ENCODE measurements around the gene NOXA1. TPM values are rescaled to one million over a fixed set of nuclear protein-coding genes. Genes with fewer than 3 reads are reported as not detected.

NOXA1 gene
- total and polyA plus RNA-seq, 2 of the 8 experiments (the other 6 are each of a cell fraction or from before 2014, with no cell fraction given), result 0.34 to 0.91 TPM

GRCh38 chr9:137380606-137381005 is 42.6 kb upstream of the NOXA1 start:
- Histone ChIP-seq H2BK5ac (ENCODE audit: low read depth, low read length) (no peak overlapping the region), H2BK20ac (ENCODE audit: low read length) (no peak overlapping the region), H2BK12ac (ENCODE audit: low read depth, low read length) (no peak overlapping the region), H3K14ac (ENCODE audit: insufficient read length) (no peak overlapping the region), H3K56ac (replicated peaks; ENCODE audit: insufficient read length, low read depth, low read length) (no peak overlapping the region), H3K4me3 (ENCODE audit: extremely low read depth in 1 of 4, insufficient read depth in 2 of 4, low read depth in 3 of 4, low read length in 4 of 4) (no peak overlapping the region), H3K27ac (ENCODE audit: low read depth, low read length) (no peak overlapping the region), H4K20me1 (replicated peaks in 1 of 2; ENCODE audit: control insufficient read depth in 1 of 2, insufficient read depth in 2 of 2, low read length in 2 of 2) (peaks cover 0 to 1% of the 10 kb centered on the region in 2 experiments), H2BK120ac (replicated peaks; ENCODE audit: low read depth, low read length) (no peak overlapping the region), H3K18ac (ENCODE audit: extremely low read depth, low read length) (no peak overlapping the region), H3K36me3 (ENCODE audit: control insufficient read depth in 2 of 4, insufficient read depth in 4 of 4, low read length in 3 of 4) (no peaks in the 10 kb centered on the region), H4K5ac (ENCODE audit: insufficient read length, low read depth, low read length) (no peak overlapping the region), H3K27me3 (replicated peaks in 1 of 4; ENCODE audit: control insufficient read depth in 3 of 4, extremely low read depth in 1 of 4, insufficient read depth in 3 of 4, low read length in 3 of 4) (0 out of 7 replicates have a peak, but pooled peaks cover 0 to 2% (median 0%) of the 10 kb centered on the region in 4 experiments), H3K9ac (replicated peaks in 1 of 4; ENCODE audit: extremely low read depth in 1 of 4, low read depth in 3 of 4, low read length in 3 of 4) (no peak overlapping the region), H3K23me2 (ENCODE audit: low read depth, low read length) (no peaks in the 10 kb centered on the region), H3K9me3 (ENCODE audit: insufficient read depth in 2 of 2, low read depth in 1 of 2, low read length in 1 of 2) (no peaks in the 10 kb centered on the region), H3K4me2 (ENCODE audit: insufficient read depth in 1 of 2, low read depth in 2 of 2, low read length in 2 of 2) (no peak overlapping the region), H3K4me1 (replicated peaks in 1 of 4; ENCODE audit: control insufficient read depth in 3 of 4, insufficient read depth in 4 of 4, low read length in 3 of 4) (no peaks in the 10 kb centered on the region; a peak in 1 of 7 replicates), H4K8ac (ENCODE audit: extremely low read depth, insufficient read depth, low read length) (no peak overlapping the region), H2AFZ (ENCODE audit: low read length) (no peak overlapping the region), H4K91ac (replicated peaks; ENCODE audit: insufficient read length, low read length) (no peak overlapping the region), H3K79me1 (ENCODE audit: low read depth, low read length) (no peaks in the 10 kb centered on the region), H3K79me2 (ENCODE audit: control insufficient read depth in 1 of 2, insufficient read depth in 2 of 2, low read length in 2 of 2) (no peaks in the 10 kb centered on the region), H2AK5ac (ENCODE audit: low read depth, low read length) (no peak overlapping the region), H3K4ac (replicated peaks; ENCODE audit: insufficient read length, low read depth, low read length) (no peak overlapping the region), H2BK15ac (ENCODE audit: low read length) (no peak overlapping the region), H3K23ac (ENCODE audit: insufficient read length) (no peak overlapping the region)
- 94% methylated on average over 3 of the region's 7 CpGs; no CpG with 5 or more reads in 1 of the 2 experiments for WGBS, 2 experiments (ENCODE audit: extremely low coverage in 1 of 2, insufficient coverage in 1 of 2, insufficient read length in 1 of 2, insufficient replicate concordance in 2 of 2, low coverage in 1 of 2, low lambda C conversion rate in 2 of 2, missing lambda C conversion rate in 1 of 2)
- DNase-seq (ENCODE audit: low read depth in 1 of 2, low spot score in 2 of 2), result no peak
- no peak for FAIRE-seq
- TF ChIP-seq NANOG (IDR thresholded peaks at IDR 0.05; ENCODE audit: insufficient read depth, low read depth, low read length, poor library complexity, severe bottlenecking), result no peak
- CTCF ChIA-PET (ENCODE audit: partially characterized antibody), result no interaction called here
- POLR2A ChIA-PET (ENCODE audit: partially characterized antibody), result no interaction called here
